Endothelial cell of hepatic sinusoid (primary cell): ENCODE measurements around the gene UFSP1.

Experiments
- in situ Hi-C: cut with HindIII; loops from 2 replicates; pipeline ENCODE4 v1.10.0; 2017; ENCODE audit warnings: low sequenced_read_pairs

UFSP1 gene

DNA sequence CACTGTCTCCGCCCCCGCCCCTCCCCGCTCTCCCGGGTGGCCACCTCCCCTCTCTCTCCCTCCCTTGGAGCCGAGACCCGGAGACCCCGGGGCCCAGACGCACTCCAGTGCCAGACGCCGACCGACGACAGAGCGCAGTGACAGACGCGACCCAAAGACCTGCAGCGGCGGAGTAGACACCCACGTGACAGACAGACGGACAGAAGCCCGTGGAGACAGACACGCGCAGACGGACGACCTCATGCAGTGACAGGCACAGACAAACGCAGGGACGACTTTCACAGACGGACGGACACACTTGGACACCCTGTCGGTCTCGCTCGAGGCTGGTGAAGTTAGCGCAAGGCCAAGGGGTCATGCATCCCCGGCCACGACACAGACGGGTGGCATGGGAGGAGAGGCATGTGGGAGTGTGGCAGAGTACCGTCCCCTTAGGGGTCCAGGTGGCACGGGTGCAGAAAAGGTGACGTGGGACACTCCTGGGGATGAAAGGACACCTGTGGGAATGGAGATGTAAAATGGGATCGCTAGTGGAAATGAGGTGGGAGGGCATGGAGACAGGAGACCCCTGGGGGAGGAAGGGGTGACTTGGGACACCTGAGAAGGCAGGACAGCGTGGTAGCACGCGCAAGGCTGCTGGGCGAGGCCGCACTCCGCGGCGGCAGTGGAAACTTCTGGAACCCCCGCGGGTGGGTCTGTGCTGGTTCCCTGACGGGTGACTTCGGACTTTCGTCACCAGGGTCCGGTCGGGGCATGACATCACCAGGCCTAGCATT lies 6.6 kb upstream of the UFSP1 start:
- in situ Hi-C loops, result no loop called here

DNA sequence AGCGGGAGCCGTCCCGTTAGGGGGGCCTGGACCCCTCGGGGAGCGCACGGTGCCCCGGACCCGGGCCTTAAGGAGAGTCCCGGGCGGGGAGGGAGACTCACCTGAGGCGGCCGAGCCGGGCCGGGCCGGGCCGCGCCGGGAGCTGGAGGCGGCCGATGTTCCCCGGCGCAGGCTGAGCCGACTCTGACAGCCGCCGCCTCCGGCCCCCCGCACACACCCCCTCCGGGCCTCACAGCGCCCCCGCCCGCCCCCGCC lies 6.1 kb upstream of the UFSP1 start, which contains the start of gene ACHE:
TSS of gene ACHE (minus strand) at position 188 of the 255 bp plus-strand sequence. CDS start 1,656 bp downstream, outside the sequence.
- in situ Hi-C loops, result no loop called here

- in situ Hi-C loops, result no loop called here
Observed at GRCh38 chr7:100894860-100895700, 5.6 kb upstream of the UFSP1 start.

- in situ Hi-C loops, result no loop called here
Observed at GRCh38 chr7:100893910-100894721, 4.6 kb upstream of the UFSP1 start.

- in situ Hi-C loops, result no loop called here
Observed at GRCh38 chr7:100893318-100893895, 3.9 kb upstream of the UFSP1 start.

DNA sequence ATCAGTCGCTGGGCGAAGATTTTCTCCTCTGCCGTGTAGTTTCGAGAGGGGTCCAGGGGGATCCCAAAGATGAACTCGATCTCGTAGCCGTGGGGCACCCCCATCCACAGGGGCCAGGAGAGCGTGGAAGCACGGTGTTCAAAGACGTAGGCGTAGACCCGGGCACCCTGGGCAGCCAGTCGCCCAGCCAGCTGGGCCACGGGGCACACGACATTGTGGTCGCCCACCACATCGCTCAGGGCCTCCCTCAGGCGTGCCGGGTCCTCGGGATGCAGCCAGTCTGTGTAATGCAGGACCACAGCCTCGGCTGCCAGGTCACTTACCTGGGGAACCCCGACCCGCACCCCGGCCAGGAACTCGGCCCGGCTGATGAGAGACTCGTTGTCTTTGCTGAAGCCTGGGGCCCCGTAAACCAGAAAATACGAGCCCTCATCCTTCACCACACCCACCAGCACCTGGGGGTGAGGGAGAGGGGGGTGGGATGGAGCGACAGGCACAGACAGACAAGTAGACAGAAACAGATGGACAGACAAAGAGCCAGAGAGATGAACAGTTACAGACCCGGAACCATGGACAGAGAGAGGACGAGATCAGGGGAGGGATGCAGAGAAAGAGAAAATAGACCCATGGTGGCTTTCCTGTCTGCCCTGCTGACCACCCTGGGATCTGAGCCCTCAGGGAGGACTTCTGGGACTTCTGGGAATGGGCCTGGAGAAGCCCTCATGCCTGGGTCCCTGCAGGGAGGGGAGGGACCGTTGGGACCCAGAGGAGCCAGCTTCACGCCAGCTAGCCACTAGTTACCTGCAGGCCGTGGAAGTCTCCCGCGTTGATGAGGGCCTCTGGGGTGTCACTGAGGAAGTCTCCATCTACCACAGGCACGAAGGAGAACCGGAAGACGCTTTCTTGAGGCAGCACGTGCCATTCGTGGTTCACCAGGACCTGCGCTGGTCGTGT lies 3.1 kb upstream of the UFSP1 start:
- in situ Hi-C loops, result no loop called here

DNA sequence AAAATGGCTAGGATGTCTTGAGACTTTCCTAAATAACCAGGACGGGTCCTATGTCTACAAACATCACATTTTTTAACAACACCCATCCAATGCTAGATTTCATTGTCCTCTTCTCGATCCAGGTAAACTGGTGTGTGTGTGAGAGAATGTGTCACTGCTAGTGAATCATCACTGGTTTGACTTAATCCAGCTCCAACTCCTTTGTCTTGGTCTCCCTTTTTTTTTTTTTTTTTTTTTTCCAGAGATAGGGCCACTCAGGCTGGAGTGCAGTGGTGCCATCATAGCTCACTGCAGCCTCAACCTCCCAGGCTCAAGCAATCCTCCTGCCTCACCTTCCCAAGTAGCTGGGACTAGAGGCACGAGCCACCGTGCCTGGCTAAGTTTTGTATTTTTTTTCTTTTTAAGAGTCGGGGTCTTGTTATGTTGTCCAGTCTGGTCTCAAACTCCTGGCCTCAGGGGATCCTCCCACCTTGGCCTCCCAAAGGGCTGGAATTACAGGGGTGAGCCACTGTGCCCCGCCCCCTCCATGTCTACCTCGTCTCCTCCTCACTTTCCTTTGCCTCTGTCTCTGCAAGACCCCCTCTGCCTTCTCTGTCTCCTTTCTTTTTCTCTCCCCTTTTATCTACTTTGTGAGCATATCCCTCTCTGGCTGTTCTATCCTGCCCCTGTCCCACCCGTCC lies 2.2 kb upstream of the UFSP1 start:
- in situ Hi-C loops, result no loop called here

- in situ Hi-C loops, result no loop called here
Observed at GRCh38 chr7:100890653-100891567, 1.4 kb upstream of the UFSP1 start.

- in situ Hi-C loops, result loop anchor here (5.0 to 10.0 kb wide), 3 partner anchors 56 to 206 kb away; partner anchors contain the start of genes EPHB4 and MUC3A
Observed at GRCh38 chr7:100888291-100888987, 1.1 kb downstream of the UFSP1 start.

GRCh38 chr7:100887516-100888290 lies 1.8 kb downstream of the UFSP1 start:
- in situ Hi-C loops, result loop anchor here (5.0 to 10.0 kb wide), 3 partner anchors 57 to 207 kb away; partner anchors contain the start of genes EPHB4 and MUC3A

DNA sequence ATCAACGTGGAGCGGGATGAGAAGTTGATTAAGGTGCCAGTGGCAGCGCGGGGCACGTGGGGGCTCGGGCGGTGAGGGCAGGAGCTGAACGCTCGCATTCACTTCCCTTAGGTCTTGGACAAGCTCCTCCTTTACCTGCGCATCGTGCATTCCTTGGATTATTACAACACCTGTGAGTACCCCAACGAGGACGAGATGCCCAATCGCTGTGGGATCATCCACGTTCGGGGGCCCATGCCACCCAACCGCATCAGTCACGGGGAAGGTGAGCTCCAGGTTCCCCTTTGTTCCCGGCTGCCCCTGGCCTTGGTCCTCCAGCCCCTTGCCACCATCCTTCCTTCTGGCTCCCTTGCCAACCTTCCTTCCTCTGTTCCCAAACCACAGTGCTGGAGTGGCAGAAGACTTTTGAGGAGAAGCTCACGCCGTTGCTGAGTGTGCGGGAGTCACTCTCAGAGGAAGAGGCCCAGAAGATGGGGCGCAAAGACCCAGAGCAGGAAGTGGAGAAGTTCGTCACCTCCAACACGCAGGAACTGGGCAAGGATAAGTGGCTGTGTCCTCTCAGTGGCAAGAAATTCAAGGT lies 2.5 kb downstream of the UFSP1 start:
- in situ Hi-C loops, result loop anchor here (5.0 to 10.0 kb wide), 3 partner anchors 58 to 208 kb away; partner anchors contain the start of genes EPHB4 and MUC3A

DNA sequence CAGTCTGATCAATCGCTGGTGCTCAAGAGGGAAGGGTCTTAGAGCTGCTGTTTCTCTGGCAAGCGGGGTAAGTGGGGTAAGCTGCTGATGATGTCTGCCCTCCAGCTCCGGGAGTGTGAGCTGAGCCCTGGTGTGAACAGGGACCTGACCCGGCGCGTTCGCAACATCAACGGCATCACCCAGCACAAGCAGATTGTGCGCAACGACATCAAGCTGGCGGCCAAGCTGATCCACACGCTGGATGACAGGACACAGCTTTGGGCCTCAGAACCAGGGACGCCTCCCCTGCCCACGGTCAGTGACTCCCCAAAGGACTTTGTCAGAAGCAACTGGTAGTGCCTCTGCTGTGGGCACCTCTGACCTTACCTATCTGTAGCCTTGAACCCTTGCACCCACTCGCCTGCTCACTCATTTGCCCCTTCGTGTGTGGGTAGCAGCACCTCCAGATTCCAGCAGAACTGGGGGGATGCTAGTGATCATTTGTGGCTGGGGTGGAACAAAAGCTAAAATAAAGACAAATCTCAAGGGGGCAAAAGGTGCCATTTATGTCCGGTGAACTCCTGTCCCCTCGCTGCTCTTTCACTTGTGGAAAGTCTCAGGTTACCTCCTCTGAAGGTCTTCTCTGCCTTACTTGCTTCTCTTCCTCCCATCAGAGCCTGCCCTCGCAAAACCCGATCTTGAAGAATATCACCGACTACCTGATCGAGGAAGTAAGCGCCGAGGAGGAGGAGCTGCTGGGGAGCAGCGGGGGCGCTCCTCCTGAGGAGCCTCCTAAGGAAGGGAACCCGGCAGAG lies 3.2 kb downstream of the UFSP1 start:
- in situ Hi-C loops, result loop anchor here (5.0 to 10.0 kb wide), 3 partner anchors 58 to 208 kb away; partner anchors contain the start of genes EPHB4 and MUC3A

GRCh38 chr7:100885440-100886141 lies 3.9 kb downstream of the UFSP1 start:
- in situ Hi-C loops, result loop anchor here (5.0 to 10.0 kb wide), 3 partner anchors 58 to 209 kb away; partner anchors contain the start of genes EPHB4 and MUC3A

DNA sequence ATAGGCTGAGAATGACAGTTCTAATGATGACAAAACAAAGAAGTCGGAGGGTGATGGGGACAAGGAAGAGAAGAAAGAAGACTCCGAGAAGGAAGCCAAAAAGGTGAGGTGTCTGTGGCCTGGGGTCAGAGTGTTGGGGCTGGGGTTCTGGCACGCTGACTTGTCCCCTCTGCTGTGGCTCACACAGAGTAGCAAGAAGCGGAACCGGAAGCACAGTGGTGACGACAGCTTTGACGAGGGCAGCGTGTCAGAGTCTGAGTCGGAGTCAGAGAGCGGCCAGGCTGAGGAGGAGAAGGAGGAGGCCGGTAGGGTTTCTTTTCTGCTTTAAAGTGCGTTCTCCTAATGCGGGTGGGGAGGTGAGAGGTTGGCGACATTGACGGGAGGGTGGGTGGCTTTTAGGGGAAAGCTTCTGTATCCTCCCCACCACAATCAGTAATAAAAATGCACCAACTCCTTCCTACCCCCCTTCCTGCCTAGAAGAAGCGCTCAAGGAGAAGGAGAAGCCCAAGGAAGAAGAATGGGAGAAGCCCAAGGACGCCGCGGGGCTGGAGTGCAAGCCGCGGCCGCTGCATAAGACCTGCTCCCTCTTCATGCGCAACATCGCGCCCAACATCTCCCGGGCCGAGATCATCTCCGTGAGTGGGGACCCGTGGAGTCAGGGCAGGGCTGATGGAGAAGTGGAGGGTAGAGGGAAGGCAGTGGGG lies 4.6 kb downstream of the UFSP1 start:
- in situ Hi-C loops, result loop anchor here (5.0 to 10.0 kb wide), 4 partner anchors 58 to 210 kb away; partner anchors contain the start of genes EPHB4 and MUC3A
